Measurements from ENCODE around the gene FAM163A. TPM values are rescaled to one million over a fixed set of nuclear protein-coding genes. Genes with fewer than 3 reads are reported as not detected.
"Not testable (repeated sequence)": the region's sequence is repeated elsewhere in the genome, so short reads cannot be mapped to it uniquely, and the experiment has no call there.

FAM163A gene
- polyA plus RNA-seq, 6 donors from 2014 or later: not detected

GRCh38 chr1:179785031-179785431, 41.9 kb downstream of the FAM163A start:
- Mint-ChIP-seq H3K36me3 (no peaks in the 10 kb centered on the region), H3K4me1 (no peaks in the 10 kb centered on the region), H3K9me3 (no peaks in the 10 kb centered on the region), H3K27ac (no peak overlapping the region), H3K27me3 (peaks cover 16 to 50% (median 24%) of the 10 kb centered on the region in 3 donors), H3K4me3 (no peak overlapping the region)
- no peak for DNase-seq
- ATAC-seq (ENCODE audit: low read depth in 2 of 2): no peak

- no peak for ATAC-seq (ENCODE audit: low read depth in 2 of 2)
- H3K27ac Mint-ChIP-seq: peak overlapping the region in 1 of 6 donors; percentile 23
- H3K9me3 Mint-ChIP-seq: no peaks in the 10 kb centered on the region
Measured at GRCh38 chr1:179785728-179786127, 42.6 kb downstream of the FAM163A start.

GRCh38 chr1:179786815-179787685, 44.0 kb downstream of the FAM163A start:
- no peaks in the 10 kb centered on the region for H3K9me3 Mint-ChIP-seq
- H3K4me3 Mint-ChIP-seq: no peak overlapping the region
- DNase-seq (no peak), ATAC-seq (ENCODE audit: low read depth in 2 of 2) (no peak)
- H3K36me3 Mint-ChIP-seq: no peaks in the 10 kb centered on the region
- H3K27ac Mint-ChIP-seq: no peak overlapping the region
- H3K4me1 Mint-ChIP-seq: no peaks in the 10 kb centered on the region
- peaks cover 13 to 57% (median 28%) of the 10 kb centered on the region in 3 donors for H3K27me3 Mint-ChIP-seq

More at GRCh38 chr1:179785728-179786127, 42.6 kb downstream of the FAM163A start:
- no peaks in the 10 kb centered on the region for H3K4me1 Mint-ChIP-seq
- H3K4me3 Mint-ChIP-seq: no peak overlapping the region
- DNase-seq: no peak
- no peaks in the 10 kb centered on the region for H3K36me3 Mint-ChIP-seq
- H3K27me3 Mint-ChIP-seq: peaks cover 14 to 57% (median 28%) of the 10 kb centered on the region in 3 donors

- no peaks in the 10 kb centered on the region for H3K9me3 Mint-ChIP-seq
- no peak overlapping the region for H3K27ac Mint-ChIP-seq
- H3K27me3 Mint-ChIP-seq: peaks cover 17 to 52% (median 28%) of the 10 kb centered on the region in 3 donors
- DNase-seq: no peak
- H3K4me1 Mint-ChIP-seq: no peaks in the 10 kb centered on the region
- no peak for ATAC-seq (ENCODE audit: low read depth in 2 of 2)
- no peak overlapping the region for H3K4me3 Mint-ChIP-seq
- H3K36me3 Mint-ChIP-seq: no peaks in the 10 kb centered on the region
Measured at GRCh38 chr1:179788259-179788658, 45.2 kb downstream of the FAM163A start.

GRCh38 chr1:179793281-179793680, 50.2 kb downstream of the FAM163A start:
- ATAC-seq (ENCODE audit: low read depth in 2 of 2) (no peak), DNase-seq (no peak)
- Mint-ChIP-seq H3K4me3 (no peak overlapping the region), H3K36me3 (no peaks in the 10 kb centered on the region), H3K9me3 (peaks cover 0 to 2% (median 0%) of the 10 kb centered on the region in 7 donors), H3K27ac (no peak overlapping the region), H3K4me1 (no peaks in the 10 kb centered on the region), H3K27me3 (peaks cover 8 to 46% (median 34%) of the 10 kb centered on the region in 3 donors)

GRCh38 chr1:179794146-179794545, 51.1 kb downstream of the FAM163A start:
- peaks cover 8 to 47% (median 31%) of the 10 kb centered on the region in 3 donors for H3K27me3 Mint-ChIP-seq
- ATAC-seq (ENCODE audit: low read depth in 2 of 2): no peak
- no peak overlapping the region for H3K27ac Mint-ChIP-seq
- H3K9me3 Mint-ChIP-seq: peaks cover 0 to 2% (median 0%) of the 10 kb centered on the region in 7 donors
- H3K4me3 Mint-ChIP-seq: no peak overlapping the region
- no peak for DNase-seq
- no peaks in the 10 kb centered on the region for H3K36me3 Mint-ChIP-seq
- H3K4me1 Mint-ChIP-seq: no peaks in the 10 kb centered on the region

- Mint-ChIP-seq H3K27ac (no peak overlapping the region), H3K9me3 (peaks cover 0 to 2% (median 0%) of the 10 kb centered on the region in 7 donors), H3K36me3 (no peaks in the 10 kb centered on the region), H3K4me1 (no peaks in the 10 kb centered on the region), H3K4me3 (no peak overlapping the region), H3K27me3 (peaks cover 8 to 43% (median 26%) of the 10 kb centered on the region in 3 donors)
- DNase-seq: no peak
- no peak for ATAC-seq (ENCODE audit: low read depth in 2 of 2)
Measured at GRCh38 chr1:179794669-179795068, 51.6 kb downstream of the FAM163A start.

- no peak overlapping the region for H3K27ac Mint-ChIP-seq
- peaks cover 0 to 2% (median 0%) of the 10 kb centered on the region in 7 donors for H3K9me3 Mint-ChIP-seq
- H3K27me3 Mint-ChIP-seq: peaks cover 4 to 39% (median 32%) of the 10 kb centered on the region in 3 donors
- DNase-seq: no peak
- H3K36me3 Mint-ChIP-seq: no peaks in the 10 kb centered on the region
- no peaks in the 10 kb centered on the region for H3K4me1 Mint-ChIP-seq
- ATAC-seq (ENCODE audit: low read depth in 2 of 2): no peak
- no peak overlapping the region for H3K4me3 Mint-ChIP-seq
Measured at GRCh38 chr1:179798213-179798863, 55.2 kb downstream of the FAM163A start.

GRCh38 chr1:179798864-179799516, 55.9 kb downstream of the FAM163A start:
- Mint-ChIP-seq H3K4me3 (no peak overlapping the region), H3K4me1 (no peaks in the 10 kb centered on the region), H3K27me3 (peaks cover 4 to 39% (median 32%) of the 10 kb centered on the region in 3 donors), H3K36me3 (no peaks in the 10 kb centered on the region), H3K27ac (no peak overlapping the region), H3K9me3 (peaks cover 0 to 2% (median 0%) of the 10 kb centered on the region in 7 donors)
- no peak for DNase-seq
- no peak for ATAC-seq (ENCODE audit: low read depth in 2 of 2)

- ATAC-seq (ENCODE audit: low read depth in 2 of 2) (no peak), DNase-seq (no peak)
- Mint-ChIP-seq H3K27me3 (peaks cover 5 to 33% (median 32%) of the 10 kb centered on the region in 3 donors), H3K4me3 (no peak overlapping the region), H3K27ac (no peak overlapping the region), H3K4me1 (no peaks in the 10 kb centered on the region), H3K9me3 (peaks cover 0 to 2% (median 0%) of the 10 kb centered on the region in 7 donors), H3K36me3 (no peaks in the 10 kb centered on the region)
Measured at GRCh38 chr1:179800481-179800880, 57.4 kb downstream of the FAM163A start.

GRCh38 chr1:179803104-179803503, 60.0 kb downstream of the FAM163A start:
- DNase-seq: no peak
- H3K27me3 Mint-ChIP-seq: peaks cover 6 to 34% (median 30%) of the 10 kb centered on the region in 3 donors
- H3K27ac Mint-ChIP-seq: no peak overlapping the region
- H3K36me3 Mint-ChIP-seq: no peaks in the 10 kb centered on the region
- H3K4me3 Mint-ChIP-seq: no peak overlapping the region
- no peaks in the 10 kb centered on the region for H3K4me1 Mint-ChIP-seq
- ATAC-seq (ENCODE audit: low read depth in 2 of 2): no peak
- peaks cover 0 to 2% (median 0%) of the 10 kb centered on the region in 7 donors for H3K9me3 Mint-ChIP-seq

GRCh38 chr1:179803918-179804317, 60.8 kb downstream of the FAM163A start:
- Mint-ChIP-seq H3K27ac (peak overlapping the region in 1 of 6 donors; percentile 50), H3K9me3 (peaks cover 0 to 2% (median 0%) of the 10 kb centered on the region in 7 donors), H3K4me3 (no peak overlapping the region), H3K4me1 (no peaks in the 10 kb centered on the region), H3K27me3 (peaks cover 6 to 30% (median 28%) of the 10 kb centered on the region in 3 donors), H3K36me3 (no peaks in the 10 kb centered on the region)
- DNase-seq (no peak), ATAC-seq (ENCODE audit: low read depth in 2 of 2) (no peak)

- H3K4me3 Mint-ChIP-seq; H3K4me1 Mint-ChIP-seq; H3K36me3 Mint-ChIP-seq; ATAC-seq (ENCODE audit: low read depth in 2 of 2); H3K9me3 Mint-ChIP-seq; DNase-seq; H3K27ac Mint-ChIP-seq: not testable (repeated sequence)
- peaks cover 6 to 30% (median 25%) of the 10 kb centered on the region in 3 donors for H3K27me3 Mint-ChIP-seq
Measured at GRCh38 chr1:179804417-179804816, 61.3 kb downstream of the FAM163A start.

Data from naive B cell (primary cell).